Retinal pigment epithelial cell (primary cell): ENCODE results near the gene VASN.
"Not testable (repeated sequence)": the region's sequence is repeated elsewhere in the genome, so short reads cannot be mapped to it uniquely, and the experiment has no call there.

ENCODE experiments used
- DNase-seq: peaks from one replicate; pipeline ENCODE4 v3.0.0-alpha.2; 2010; ENCODE audit warnings: low read depth
- H3K4me3 ChIP-seq: 2 replicates; pipeline ENCODE4 v1.5.1; 2011; ENCODE audit warnings: mild to moderate bottlenecking, low read length, control low read depth, moderate library complexity
- CTCF ChIP-seq: conservative IDR thresholded peaks from 2 replicates; pipeline ENCODE4 v1.5.1; 2011; ENCODE audit warnings: low read depth, low read length, control low read depth, inconsistent platforms

The VASN gene

DNA sequence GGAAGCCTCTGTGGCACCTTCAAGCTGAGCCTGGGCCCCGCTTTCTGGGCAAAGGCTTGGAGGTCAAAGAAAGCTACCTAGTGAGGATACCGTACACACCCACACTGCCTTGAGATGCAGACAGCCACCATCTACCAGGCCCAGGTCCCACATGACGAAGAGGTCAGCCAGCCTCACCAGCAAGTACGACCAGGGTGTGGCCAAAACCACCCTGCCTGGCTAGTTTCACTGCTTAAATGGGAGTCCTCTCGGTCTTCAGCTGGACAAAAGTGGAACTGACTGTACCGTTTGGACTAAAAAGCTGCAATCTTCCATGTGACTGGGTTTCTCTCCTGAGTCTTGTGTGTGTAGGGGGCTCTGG, 21.6 kb downstream of the VASN start:
- no peak overlapping the region for H3K4me3 ChIP-seq
- DNase-seq: no peak
- TF ChIP-seq CTCF: no peak

GRCh38 chr16:4393850-4394249, 22.2 kb downstream of the VASN start:
- not testable (repeated sequence) for H3K4me3 ChIP-seq, DNase-seq

- DNase-seq: no peak
- no peak overlapping the region for H3K4me3 ChIP-seq
- TF ChIP-seq CTCF: no peak
Observed at GRCh38 chr16:4395055-4395726, 23.5 kb downstream of the VASN start.

DNA sequence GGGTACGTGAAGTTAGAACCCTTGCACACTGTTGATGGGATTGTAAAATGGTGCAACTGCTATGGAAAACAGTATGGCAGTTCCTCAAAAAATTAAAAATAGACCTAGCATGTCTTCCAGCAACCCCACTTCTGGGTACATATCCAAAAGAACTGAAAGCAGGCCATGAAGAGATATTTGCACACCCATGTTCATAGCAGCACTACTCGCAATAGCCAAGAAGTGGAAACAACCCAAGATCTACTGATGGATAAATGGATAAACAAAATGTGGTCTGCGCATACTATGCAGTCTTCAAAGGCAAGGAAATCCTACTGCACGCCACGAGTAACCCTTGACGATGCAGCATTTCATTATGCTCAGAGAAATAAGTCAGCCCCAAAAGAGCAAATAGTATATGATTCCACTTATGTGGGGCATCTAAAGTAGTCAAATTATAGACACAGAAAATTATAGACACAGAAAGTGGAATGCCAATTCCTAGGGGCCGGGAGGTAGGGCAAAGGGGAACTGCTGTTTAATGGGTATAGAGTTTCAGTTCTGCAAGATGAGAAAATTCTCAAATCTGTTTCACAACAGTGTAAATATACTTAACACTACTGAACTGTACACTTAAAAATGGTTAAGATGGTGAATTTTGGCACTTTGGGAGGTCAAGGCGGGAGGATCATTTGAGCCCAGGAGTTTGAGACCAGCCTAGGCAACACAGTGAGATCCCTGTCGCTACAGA, 27.5 kb downstream of the VASN start:
- no peak for DNase-seq
- H3K4me3 ChIP-seq: no peak overlapping the region
- no peak for TF ChIP-seq CTCF

DNA sequence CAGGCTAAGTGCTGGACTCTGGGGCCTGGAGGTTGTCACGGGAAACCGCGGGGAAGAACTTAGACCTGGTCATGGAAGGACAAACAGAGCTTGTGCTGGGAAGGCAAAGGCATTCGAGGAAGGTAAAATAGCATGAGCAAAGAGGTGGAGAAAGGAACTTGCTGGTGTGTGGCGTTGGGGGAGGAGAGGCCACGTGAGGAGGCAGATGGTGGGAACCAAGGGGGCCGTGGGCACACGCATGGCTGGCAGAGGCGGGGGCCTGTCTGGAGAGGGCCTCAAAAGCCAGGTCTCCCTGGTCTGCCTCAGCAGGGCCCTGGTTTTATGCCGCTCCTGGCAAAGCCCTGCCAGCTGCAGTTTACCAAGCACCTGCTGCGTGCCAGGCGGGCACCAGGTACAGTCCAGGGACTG, 29.4 kb downstream of the VASN start:
- TF ChIP-seq CTCF: no peak
- DNase-seq: no peak
- H3K4me3 ChIP-seq: no peak overlapping the region

DNA sequence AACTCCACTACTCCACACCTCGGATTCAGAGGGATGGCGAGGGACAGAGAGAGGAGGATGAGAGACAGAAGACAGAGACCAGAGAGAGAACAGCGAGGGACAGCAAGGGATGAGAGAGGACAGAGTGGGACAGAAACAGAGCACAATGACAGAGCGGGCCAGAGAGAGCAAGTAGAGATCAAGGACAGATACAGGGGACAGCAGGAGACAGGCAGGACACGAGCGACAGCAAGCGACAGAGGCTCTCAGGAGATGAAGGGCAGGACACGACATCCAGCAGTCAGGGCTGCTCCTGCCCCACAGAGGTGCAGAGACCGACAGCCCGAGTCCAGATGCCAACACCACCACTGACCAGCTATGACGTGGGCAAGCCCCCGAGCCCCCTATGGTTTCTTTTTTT, 29.9 kb downstream of the VASN start:
- no peak for DNase-seq
- no peak for TF ChIP-seq CTCF

GRCh38 chr16:4402439-4403132, 30.9 kb downstream of the VASN start:
- no peak for DNase-seq
- H3K4me3 ChIP-seq: peak overlapping the region; percentile 19
- peak; percentile 72 for TF ChIP-seq CTCF

More for the DNA sequence above, 29.9 kb downstream of the VASN start:
- H3K4me3 ChIP-seq: no peak overlapping the region
